K562 (cell line): ENCODE data around the gene SMAD7. TPM values are rescaled to one million over a fixed set of nuclear protein-coding genes. Genes with fewer than 3 reads are reported as not detected.

Source experiments
- ATAC-seq: fragments of 200-7000 bp; cut with Tn5 transposase; 3 replicates; pipeline ENCODE4 v1.9.1; 2020; ENCODE audit warnings: moderate library complexity
- BruUV-seq: library from RNA; stranded (reverse); fragments of 400-500 nt; replicated peaks from 2 replicates; lab custom pipeline; 2021; lab: Mats Ljungman, UMichigan
- CTCF ChIA-PET: fragments of 300-600 bp; formaldehyde crosslinking; extraction: SDS; loops from one replicate; lab custom pipeline; 2021; ENCODE audit warnings: low intra/inter-chr PET ratio; lab: Yijun Ruan, JAX
- POLR2A ChIA-PET: fragments of 300-600, 350-650 bp; sonication (Branson Sonifier 250); formaldehyde crosslinking; extraction: SDS; loops from one replicate; lab custom pipeline; 2021; ENCODE audit warnings: antibody characterized with exemption, inconsistent platforms; lab: Yijun Ruan, JAX
- DNase-seq, 4 experiments: peaks; one replicate each; pipeline versions ENCODE4 v3.0.0 to v3.0.0-alpha.2; 2011 to 2018; ENCODE audit warnings: low spot score in 3 of 4, mixed read lengths in 3 of 4; ENCODE audit errors: extremely low read depth in 1 of 4
- FAIRE-seq: peaks from 2 replicates; lab custom pipeline; 2011; peaks lifted over from hg19 to GRCh38; lab: Jason Lieb, UNC
- H2AFZ ChIP-seq: 2 replicates; pipeline ENCODE4 v1.6.0; 2011; ENCODE audit warnings: low read depth, low read length, control low read depth, inconsistent platforms
- H3K27ac ChIP-seq: fragments of 200-600 bp; 3 replicates; pipeline ENCODE4 v1.8.0; 2011; ENCODE audit warnings: low read depth, mild to moderate bottlenecking, control low read depth, inconsistent platforms, low read length, moderate library complexity, mixed read lengths; ENCODE audit errors: extremely low read depth
- H3K27me3 ChIP-seq, 2 experiments: fragments of 300-600 bp in 1 of 2; 2 replicates in 1 of 2; 3 replicates in 1 of 2; pipeline versions ENCODE4 v1.6.0 to v1.8.0; 2011; ENCODE audit warnings: inconsistent platforms in 2 of 2, low read length in 2 of 2, mild to moderate bottlenecking in 1 of 2, mixed read lengths in 1 of 2, moderate library complexity in 1 of 2; ENCODE audit not compliant: control insufficient read depth in 2 of 2, insufficient read depth in 2 of 2
- H3K36me3 ChIP-seq: fragments of 300-600 bp; 3 replicates; pipeline ENCODE4 v1.8.0; 2011; ENCODE audit warnings: mild to moderate bottlenecking, low read length, inconsistent platforms; ENCODE audit not compliant: control insufficient read depth, insufficient read depth
- H3K4me1 ChIP-seq, 2 experiments: fragments of 200-600 bp in 1 of 2; replicated peaks in 1 of 2; 2 replicates in 1 of 2; 3 replicates in 1 of 2; pipeline versions ENCODE4 v1.5.1 to v1.8.0; 2011; ENCODE audit warnings: inconsistent platforms in 2 of 2, low read length in 2 of 2, mild to moderate bottlenecking in 1 of 2, mixed read lengths in 1 of 2, moderate library complexity in 1 of 2; ENCODE audit not compliant: control insufficient read depth in 2 of 2, insufficient read depth in 2 of 2
- H3K4me2 ChIP-seq: 2 replicates; pipeline ENCODE4 v1.6.1; 2011; ENCODE audit warnings: low read length, control low read depth, inconsistent platforms, mixed read lengths; ENCODE audit not compliant: insufficient read depth
- H3K4me3 ChIP-seq: fragments of 200-600 bp; sonication (generic), shearing (Covaris generic); 2 replicates; pipeline ENCODE4 v1.5.1; 2016; ENCODE audit warnings: control low read depth, inconsistent platforms
- H3K79me2 ChIP-seq: fragments of 200-600 bp; 3 replicates; pipeline ENCODE4 v1.8.0; 2011; ENCODE audit warnings: low read length, inconsistent platforms; ENCODE audit not compliant: control insufficient read depth, insufficient read depth
- H3K9ac ChIP-seq, 2 experiments: 2 replicates each; pipeline versions ENCODE4 v1.6.0 to v1.6.1; 2011; ENCODE audit warnings: low read depth in 2 of 2, low read length in 2 of 2, control low read depth in 1 of 2, inconsistent platforms in 1 of 2, mild to moderate bottlenecking in 1 of 2, mixed read lengths in 1 of 2; ENCODE audit not compliant: insufficient read depth in 1 of 2
- H3K9me1 ChIP-seq: one replicate; pipeline ENCODE4 v1.6.0; 2011; ENCODE audit warnings: inconsistent platforms, mild to moderate bottlenecking, low read length, moderate library complexity; ENCODE audit not compliant: control insufficient read depth, insufficient read depth
- H3K9me3 ChIP-seq: replicated peaks from 2 replicates; pipeline ENCODE4 v1.5.1; 2011; ENCODE audit warnings: low read depth, low read length, inconsistent platforms; ENCODE audit not compliant: control insufficient read depth, insufficient read depth
- H4K20me1 ChIP-seq: replicated peaks from 2 replicates; pipeline ENCODE4 v1.6.1; 2011; ENCODE audit warnings: low read length, inconsistent platforms, mixed read lengths; ENCODE audit not compliant: control insufficient read depth, insufficient read depth
- CCAR2 ChIP-seq: fragments of 200-400 bp; formaldehyde crosslinking; IDR thresholded peaks from 2 replicates; pipeline ENCODE4 v1.6.1; 2017; ENCODE audit warnings: mild to moderate bottlenecking, low read depth, low read length
- E2F1 ChIP-seq: sonication (generic); formaldehyde crosslinking; IDR thresholded peaks from 2 replicates; pipeline ENCODE4 v1.8.1; 2023; ENCODE audit warnings: mild to moderate bottlenecking, missing genetic modification reagents, moderate library complexity
- EP300 ChIP-seq: IDR thresholded peaks from 2 replicates; pipeline ENCODE4 v1.6.1; 2012; ENCODE audit warnings: low read length, improper control_type of control experiment
- FIP1L1 ChIP-seq: fragments of 200-400 bp; formaldehyde crosslinking; IDR thresholded peaks from 2 replicates; pipeline ENCODE4 v1.6.1; 2018; ENCODE audit warnings: mild to moderate bottlenecking, low read depth, low read length; ENCODE audit not compliant: poor library complexity, severe bottlenecking
- HNRNPL ChIP-seq: fragments of 200-400 bp; formaldehyde crosslinking; IDR thresholded peaks from 2 replicates; pipeline ENCODE4 v1.6.1; 2017; ENCODE audit warnings: low read depth, mild to moderate bottlenecking, low read length
- HNRNPLL ChIP-seq: fragments of 200-400 bp; formaldehyde crosslinking; IDR thresholded peaks from 2 replicates; pipeline ENCODE4 v1.6.1; 2017; ENCODE audit warnings: low read length, low read depth, mild to moderate bottlenecking; ENCODE audit not compliant: poor library complexity, severe bottlenecking
- LCOR ChIP-seq: sonication (generic); formaldehyde crosslinking; IDR thresholded peaks from 2 replicates; pipeline ENCODE4 v1.8.0; 2022; ENCODE audit warnings: mild to moderate bottlenecking, missing genetic modification reagents
- MAFK ChIP-seq: IDR thresholded peaks from 2 replicates; pipeline ENCODE4 v1.6.1; 2011; ENCODE audit warnings: low read length, improper control_type of control experiment
- MCM7 ChIP-seq, 2 experiments: fragments of 450-650 bp; IDR thresholded peaks; 2 replicates each; pipeline ENCODE4 v1.6.1; 2016 to 2018
- MLLT1 ChIP-seq, 2 experiments: fragments of 450-650 bp; IDR thresholded peaks; 2 replicates each; pipeline ENCODE4 v1.6.1; 2016
- NCOA1 ChIP-seq: fragments of 450-650 bp; IDR thresholded peaks from 2 replicates; pipeline ENCODE4 v1.6.1; 2016; ENCODE audit warnings: low read depth
- POLR3G ChIP-seq: IDR thresholded peaks from 2 replicates; pipeline ENCODE4 v1.6.1; 2011; ENCODE audit not compliant: insufficient read length, insufficient replicate concordance; ENCODE audit errors: extremely low read depth
- PPARD ChIP-seq: fragments of 250-450 bp; sonication (Bioruptor Pico); IDR thresholded peaks from 2 replicates; pipeline ENCODE4 v1.8.0; 2022; ENCODE audit warnings: inconsistent platforms, mild to moderate bottlenecking, moderate library complexity
- ZNF224 ChIP-seq: sonication (generic); formaldehyde crosslinking; IDR thresholded peaks from 2 replicates; pipeline ENCODE4 v1.8.0; 2022; ENCODE audit warnings: mild to moderate bottlenecking, missing genetic modification reagents
- ZNF589 ChIP-seq: fragments of 200-800 bp; sonication (Bioruptor generic); IDR thresholded peaks from 2 replicates; pipeline ENCODE4 v1.6.1; 2016; ENCODE audit warnings: low read depth, missing genetic modification characterization, missing compliant biosample characterization
- WGBS: fragments of 100-300 bp; shearing (Covaris generic); methylation state at CpG from one replicate; pipeline ENCODE4 v1.1.6; 2016; ENCODE audit warnings: low coverage, mixed read lengths; ENCODE audit not compliant: insufficient coverage; ENCODE audit errors: missing lambda C conversion rate; 5-methylcytosine and 5-hydroxymethylcytosine counted together
- in situ Hi-C: fragments of 300-500 bp; cut with MboI; formaldehyde crosslinking; loops from 4 replicates; pipeline ENCODE4 v1.15.0; 2018; ENCODE audit warnings: inconsistent platforms, mixed read lengths
- intact Hi-C: fragments of 100-400 bp; cut with micrococcal nuclease; formaldehyde crosslinking; loops from 2 replicates; pipeline ENCODE4 v1.14.2; 2022
- polyA plus RNA-seq, 8 experiments: library from polyadenylated mRNA; depleted of rRNA in 4 of 8; stranded (reverse) in 5 of 8; unstranded in 3 of 8; fragments of >200 nt; fragmentation: Nextera tagmentation in 2 of 8; fragmentation: Illumina TruSeq in 1 of 8; extraction: Ambion mirVana in 2 of 8; extraction: Trizol in 1 of 8; gene quantifications; 2 replicates each; pipeline versions ENCODE4 v1.2.1 to v1.2.3, GENCODE V29; 2011 to 2014; ENCODE audit warnings: inconsistent platforms in 1 of 8, missing spikeins in 1 of 8
- total RNA-seq, 7 experiments: library from RNA; depleted of rRNA in 6 of 7; stranded (reverse); fragments of >200 nt in 6 of 7; fragmentation: Illumina TruSeq in 2 of 7; extraction: Trizol in 2 of 7; gene quantifications; 2 replicates each; pipeline versions ENCODE4 v1.2.1 to v1.2.3, GENCODE V29; 2011 to 2021; ENCODE audit warnings: low replicate concordance in 1 of 7

Gene SMAD7
- total and polyA plus RNA-seq, 9 of the 15 experiments (the other 6 are each of a cell fraction or from before 2014, with no cell fraction given) = 0.13 to 3.0 (median 1.6) TPM

DNA sequence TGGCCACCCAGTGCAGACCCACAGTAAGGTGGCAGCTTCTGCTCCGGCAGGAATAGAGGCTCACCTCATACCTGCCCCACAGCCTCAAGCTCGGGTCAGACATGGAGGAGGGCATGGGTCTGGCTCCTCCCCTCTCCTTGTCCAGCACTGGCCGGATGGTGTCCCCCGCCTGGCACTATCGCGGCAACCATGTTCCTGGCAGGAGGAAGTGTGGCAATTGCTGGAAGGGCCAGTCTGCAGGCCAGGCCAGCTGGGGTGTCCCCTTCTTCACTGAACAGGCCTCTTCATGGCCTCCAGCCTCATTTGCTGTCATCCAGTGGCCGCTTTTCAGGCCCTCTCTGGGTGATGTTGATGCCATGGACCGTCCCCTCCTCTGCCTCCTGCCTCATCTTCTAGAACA is 41.4 kb upstream of the SMAD7 start:
- peaks cover 0 to 14% of the 10 kb centered on the region in 2 experiments; a peak in 2 of 5 replicates for H3K4me1 ChIP-seq
- H3K79me2 ChIP-seq = no peaks in the 10 kb centered on the region
- 0 out of 2 replicates have a peak overlapping the region, but pooled peaks have one; percentile 72 for H2AFZ ChIP-seq
- ChIA-PET CTCF (no interaction called here), POLR2A (no interaction called here)
- in situ Hi-C loops (no loop called here), intact Hi-C loops (no loop called here)
- no peaks in the 10 kb centered on the region for H3K9me3 ChIP-seq
- H3K9me1 ChIP-seq = no peaks in the 10 kb centered on the region
- H3K4me3 ChIP-seq = no peak overlapping the region
- H3K36me3 ChIP-seq = no peaks in the 10 kb centered on the region
- no peak overlapping the region for H3K27ac ChIP-seq
- FAIRE-seq (no peak), ATAC-seq (no peak), DNase-seq (no peak)
- peak overlapping the region in 1 of 2 experiments; percentile 20; a peak in 1 of 4 replicates for H3K9ac ChIP-seq
- BruUV-seq = no TSS peak
- WGBS = 77% methylated on average over 5 of the region's 8 CpGs
- H3K27me3 ChIP-seq = no peaks in the 10 kb centered on the region; a peak in 1 of 5 replicates
- H4K20me1 ChIP-seq = no peaks in the 10 kb centered on the region
- TF ChIP-seq MCM7 (IDR thresholded peaks at IDR 0.05) (no peak), ZNF589 (CRISPR knock-in tag) (0 out of 2 replicates have a peak, but pooled peaks have one; percentile 24)
- no peak overlapping the region for H3K4me2 ChIP-seq

GRCh38 chr18:48991676-48992075 is 40.9 kb upstream of the SMAD7 start:
- H3K27me3 ChIP-seq = no peaks in the 10 kb centered on the region; a peak in 1 of 5 replicates
- no peak overlapping the region for H2AFZ ChIP-seq
- H3K4me1 ChIP-seq = peaks cover 0 to 11% of the 10 kb centered on the region in 2 experiments; a peak in 2 of 5 replicates
- 33% methylated on average over 8 of the region's 10 CpGs for WGBS
- in situ Hi-C loops (no loop called here), intact Hi-C loops (no loop called here)
- H3K9me3 ChIP-seq = no peaks in the 10 kb centered on the region
- no TSS peak for BruUV-seq
- H3K9ac ChIP-seq = peak overlapping the region in 1 of 2 experiments; percentile 58; a peak in 1 of 4 replicates
- H3K9me1 ChIP-seq = no peaks in the 10 kb centered on the region
- DNase-seq = no peak
- no peak overlapping the region for H3K4me2 ChIP-seq
- no peak overlapping the region for H3K27ac ChIP-seq
- H3K4me3 ChIP-seq = no peak overlapping the region
- no peaks in the 10 kb centered on the region for H3K36me3 ChIP-seq
- no peak for ATAC-seq
- no peak for FAIRE-seq
- CTCF ChIA-PET = no interaction called here
- no peaks in the 10 kb centered on the region for H3K79me2 ChIP-seq
- POLR2A ChIA-PET = interaction anchor here (1.1 kb wide), 1 partner anchor 10 kb away, joined by 3 read pairs; no protein-coding TSS in a partner anchor
- no peaks in the 10 kb centered on the region for H4K20me1 ChIP-seq
- no peak for TF ChIP-seq MAFK
- TF ChIP-seq HNRNPL = no peak
- no peak for TF ChIP-seq PPARD (CRISPR knock-in tag)
- no peak for TF ChIP-seq MLLT1 (IDR thresholded peaks at IDR 0.05)
- TF ChIP-seq ZNF224 = no peak
- TF ChIP-seq NCOA1 = no peak
- no peak for TF ChIP-seq LCOR (CRISPR knock-in tag)
- TF ChIP-seq FIP1L1 = no peak
- TF ChIP-seq EP300 = no peak
- TF ChIP-seq HNRNPLL = no peak
- no peak for TF ChIP-seq POLR3G
- no peak for TF ChIP-seq E2F1 (CRISPR knock-in tag)
- no peak for TF ChIP-seq CCAR2
